NCI-H446 treated with DMSO at 0.1 percent for 48 hours (cell line): ENCODE data around the gene NRXN2.
A peak's percentile ranks its signal among the peaks of the same experiment; 100 is the strongest.

Source experiments
- DNase-seq: peaks from one replicate; lab custom pipeline; 2025; lab: John Stamatoyannopoulos, UW

The NRXN2 gene

GRCh38 chr11:64698427-64698826, 24.6 kb downstream of the NRXN2 start:
- DNase-seq, result no peak

GRCh38 chr11:64697663-64698375, 25.2 kb downstream of the NRXN2 start:
- no peak for DNase-seq

GRCh38 chr11:64696045-64696444, 27.0 kb downstream of the NRXN2 start:
- DNase-seq, result no peak

GRCh38 chr11:64695548-64695947, 27.4 kb downstream of the NRXN2 start:
- DNase-seq, result no peak

GRCh38 chr11:64694821-64695365, 28.1 kb downstream of the NRXN2 start:
- no peak for DNase-seq

GRCh38 chr11:64694026-64694755, 28.8 kb downstream of the NRXN2 start:
- no peak for DNase-seq

- no peak for DNase-seq
Observed at GRCh38 chr11:64692764-64693331, 30.1 kb downstream of the NRXN2 start.

- DNase-seq, result no peak
Observed at GRCh38 chr11:64691543-64691942, 31.5 kb downstream of the NRXN2 start.

GRCh38 chr11:64690235-64690634, 32.8 kb downstream of the NRXN2 start:
- DNase-seq, result no peak

- DNase-seq, result peak; percentile 88
Observed at GRCh38 chr11:64688534-64688982, 34.4 kb downstream of the NRXN2 start.

- no peak for DNase-seq
Observed at GRCh38 chr11:64687643-64688533, 35.1 kb downstream of the NRXN2 start.

GRCh38 chr11:64687204-64687603, 35.8 kb downstream of the NRXN2 start:
- peak; percentile 81 for DNase-seq

GRCh38 chr11:64686466-64687170, 36.4 kb downstream of the NRXN2 start:
- no peak for DNase-seq

GRCh38 chr11:64685536-64685935, 37.5 kb downstream of the NRXN2 start:
- no peak for DNase-seq

GRCh38 chr11:64684357-64684756, 38.6 kb downstream of the NRXN2 start:
- DNase-seq, result no peak

- no peak for DNase-seq
Observed at GRCh38 chr11:64681171-64681570, 41.8 kb downstream of the NRXN2 start.

GRCh38 chr11:64679846-64680245, 43.2 kb downstream of the NRXN2 start:
- DNase-seq, result no peak

- no peak for DNase-seq
Observed at GRCh38 chr11:64677441-64678023, 45.5 kb downstream of the NRXN2 start.

- DNase-seq, result no peak
Observed at GRCh38 chr11:64676261-64676615, 46.8 kb downstream of the NRXN2 start.

- DNase-seq, result peak; percentile 84
Observed at GRCh38 chr11:64675450-64676260, 47.3 kb downstream of the NRXN2 start.
